Measurements from ENCODE around the gene ARAF. TPM values are rescaled to one million over a fixed set of nuclear protein-coding genes. Genes with fewer than 3 reads are reported as not detected.

Gene ARAF
- total RNA-seq, 1 experiment from 2014 or later = 60.0 TPM

DNA sequence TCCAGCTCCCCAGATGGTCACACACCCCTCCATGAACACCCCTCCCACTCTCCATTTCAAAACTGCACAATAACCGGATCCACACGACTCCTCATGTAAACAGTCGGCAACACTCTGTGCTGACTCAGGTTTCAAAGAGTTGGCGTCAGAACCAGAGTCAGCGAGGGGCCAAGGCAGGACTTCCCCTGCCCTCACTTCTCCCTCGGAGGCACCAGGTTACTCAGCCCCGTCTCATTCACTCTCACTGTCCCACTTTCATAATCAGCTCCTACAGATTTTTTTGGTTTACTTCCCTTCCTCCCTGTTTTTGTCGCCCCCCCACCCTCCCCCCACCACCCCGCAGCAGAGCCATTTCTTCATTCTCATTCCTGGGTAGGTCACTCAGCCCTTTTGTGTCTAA, 18.5 kb downstream of the ARAF start:
- ChIA-PET POLR2A (ENCODE audit: low non-redundant PET) (interaction anchor here (0.8 kb wide), 1 partner anchor 53 kb away, joined by 10 read pairs; no protein-coding TSS in a partner anchor), CTCF (no interaction called here)
- Histone ChIP-seq H3K27me3 (replicated peaks; ENCODE audit: insufficient read depth, low read depth, low read length, poor library complexity) (no peaks in the 10 kb centered on the region), H3K9me3 (ENCODE audit: low read depth, low read length, poor library complexity, severe bottlenecking) (no peaks in the 10 kb centered on the region), H3K36me3 (ENCODE audit: insufficient read depth, low read length, poor library complexity, severe bottlenecking) (no peaks in the 10 kb centered on the region), H3K27ac (ENCODE audit: low read depth, low read length, poor library complexity, severe bottlenecking) (no peak overlapping the region), H3K4me3 (ENCODE audit: low read depth, low read length, poor library complexity, severe bottlenecking) (no peak overlapping the region), H3K4me1 (ENCODE audit: insufficient read depth, low read length, poor library complexity, severe bottlenecking) (peaks cover 3% of the 10 kb centered on the region)
- no peak for TF ChIP-seq EZH2 (IDR thresholded peaks at IDR 0.05; ENCODE audit: borderline replicate concordance, low read depth, low read length, poor library complexity, severe bottlenecking)
- TF ChIP-seq, protein P1, sequence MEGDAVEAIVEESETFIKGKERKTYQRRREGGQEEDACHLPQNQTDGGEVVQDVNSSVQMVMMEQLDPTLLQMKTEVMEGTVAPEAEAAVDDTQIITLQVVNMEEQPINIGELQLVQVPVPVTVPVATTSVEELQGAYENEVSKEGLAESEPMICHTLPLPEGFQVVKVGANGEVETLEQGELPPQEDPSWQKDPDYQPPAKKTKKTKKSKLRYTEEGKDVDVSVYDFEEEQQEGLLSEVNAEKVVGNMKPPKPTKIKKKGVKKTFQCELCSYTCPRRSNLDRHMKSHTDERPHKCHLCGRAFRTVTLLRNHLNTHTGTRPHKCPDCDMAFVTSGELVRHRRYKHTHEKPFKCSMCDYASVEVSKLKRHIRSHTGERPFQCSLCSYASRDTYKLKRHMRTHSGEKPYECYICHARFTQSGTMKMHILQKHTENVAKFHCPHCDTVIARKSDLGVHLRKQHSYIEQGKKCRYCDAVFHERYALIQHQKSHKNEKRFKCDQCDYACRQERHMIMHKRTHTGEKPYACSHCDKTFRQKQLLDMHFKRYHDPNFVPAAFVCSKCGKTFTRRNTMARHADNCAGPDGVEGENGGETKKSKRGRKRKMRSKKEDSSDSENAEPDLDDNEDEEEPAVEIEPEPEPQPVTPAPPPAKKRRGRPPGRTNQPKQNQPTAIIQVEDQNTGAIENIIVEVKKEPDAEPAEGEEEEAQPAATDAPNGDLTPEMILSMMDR (conservative IDR thresholded peaks at IDR 0.05; ENCODE audit: low read depth, low read length) = no peak
- DNase-seq (ENCODE audit: low spot score) = no peak
- no TSS peak for BruUV-seq (replicated peaks)
- intact Hi-C loops (cut with micrococcal nuclease; ENCODE audit: unreplicated experiment) = no loop called here

DNA sequence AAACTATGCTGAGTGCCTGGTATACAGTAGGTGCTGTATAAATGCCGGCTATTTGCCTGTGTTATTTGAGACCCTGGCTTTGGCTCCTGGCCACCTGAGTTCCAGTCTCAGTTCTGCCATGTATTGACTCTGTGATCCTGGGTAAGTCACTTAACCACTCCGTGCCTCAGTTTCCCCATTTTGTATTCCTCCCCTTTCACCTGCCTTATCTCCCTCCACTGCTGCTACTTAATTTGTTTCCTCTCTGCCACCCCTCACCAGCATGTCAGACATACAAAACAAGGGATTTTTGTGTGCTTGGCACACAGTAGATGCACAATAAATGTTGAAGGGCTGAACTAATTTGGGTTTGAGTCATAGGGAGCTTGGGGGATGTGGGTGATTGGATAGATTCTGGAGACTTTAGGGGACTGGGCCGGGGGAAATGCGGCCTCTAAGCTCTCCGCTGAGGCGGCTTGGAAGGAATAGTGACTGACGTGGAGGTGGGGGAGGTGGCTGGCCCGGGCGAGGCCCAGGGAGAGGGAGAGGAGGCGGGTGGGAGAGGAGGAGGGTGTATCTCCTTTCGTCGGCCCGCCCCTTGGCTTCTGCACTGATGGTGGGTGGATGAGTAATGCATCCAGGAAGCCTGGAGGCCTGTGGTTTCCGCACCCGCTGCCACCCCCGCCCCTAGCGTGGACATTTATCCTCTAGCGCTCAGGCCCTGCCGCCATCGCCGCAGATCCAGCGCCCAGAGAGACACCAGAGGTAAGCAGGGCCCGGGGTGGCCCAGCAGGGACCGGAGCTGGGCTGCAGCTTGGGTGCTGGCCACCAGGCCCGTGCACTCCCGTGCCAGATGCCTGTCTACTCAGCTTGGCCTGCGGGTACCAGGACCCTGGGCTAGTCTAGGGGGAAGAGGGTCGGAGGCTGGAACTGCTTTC, 21.0 kb downstream of the ARAF start, which contains the start of gene TIMP1:
Gene TIMP1, plus strand, starts transcription at position 706 of the 917 bp plus-strand sequence. CDS start 980 bp downstream, outside the sequence.
- H3K27ac ChIP-seq (ENCODE audit: low read depth, low read length, poor library complexity, severe bottlenecking) = peak within 1 kb of the TSS; percentile 69
- TF ChIP-seq EZH2 (IDR thresholded peaks at IDR 0.05; ENCODE audit: borderline replicate concordance, low read depth, low read length, poor library complexity, severe bottlenecking) = no peak
- TF ChIP-seq, protein P1 (conservative IDR thresholded peaks at IDR 0.05; ENCODE audit: low read depth, low read length) = no peak
- intact Hi-C loops (cut with micrococcal nuclease; ENCODE audit: unreplicated experiment) = no loop called here
- DNase-seq (ENCODE audit: low spot score) = peak; percentile 95
- H3K4me1 ChIP-seq (ENCODE audit: insufficient read depth, low read length, poor library complexity, severe bottlenecking) = peaks cover 12% of the 10 kb centered on the region
- H3K36me3 ChIP-seq (ENCODE audit: insufficient read depth, low read length, poor library complexity, severe bottlenecking) = peaks cover 9% of the 10 kb centered on the region
- no peaks in the 10 kb centered on the region for H3K9me3 ChIP-seq (ENCODE audit: low read depth, low read length, poor library complexity, severe bottlenecking)
- H3K4me3 ChIP-seq (ENCODE audit: low read depth, low read length, poor library complexity, severe bottlenecking) = peak within 1 kb of the TSS; percentile 57
- BruUV-seq (replicated peaks) = no TSS peak
- CTCF ChIA-PET = interaction anchor here (0.6 to 1.0 kb wide), 2 partner anchors 62 to 68 kb away, joined by 3 to 4 read pairs; partner anchors contain the start of gene ELK1
- H3K27me3 ChIP-seq (replicated peaks; ENCODE audit: insufficient read depth, low read depth, low read length, poor library complexity) = no peaks in the 10 kb centered on the region
- POLR2A ChIA-PET (ENCODE audit: low non-redundant PET) = interaction anchor here (0.6 kb wide), 2 partner anchors 27 to 450 kb away, joined by 3 to 4 read pairs; no protein-coding TSS in a partner anchor

DNA sequence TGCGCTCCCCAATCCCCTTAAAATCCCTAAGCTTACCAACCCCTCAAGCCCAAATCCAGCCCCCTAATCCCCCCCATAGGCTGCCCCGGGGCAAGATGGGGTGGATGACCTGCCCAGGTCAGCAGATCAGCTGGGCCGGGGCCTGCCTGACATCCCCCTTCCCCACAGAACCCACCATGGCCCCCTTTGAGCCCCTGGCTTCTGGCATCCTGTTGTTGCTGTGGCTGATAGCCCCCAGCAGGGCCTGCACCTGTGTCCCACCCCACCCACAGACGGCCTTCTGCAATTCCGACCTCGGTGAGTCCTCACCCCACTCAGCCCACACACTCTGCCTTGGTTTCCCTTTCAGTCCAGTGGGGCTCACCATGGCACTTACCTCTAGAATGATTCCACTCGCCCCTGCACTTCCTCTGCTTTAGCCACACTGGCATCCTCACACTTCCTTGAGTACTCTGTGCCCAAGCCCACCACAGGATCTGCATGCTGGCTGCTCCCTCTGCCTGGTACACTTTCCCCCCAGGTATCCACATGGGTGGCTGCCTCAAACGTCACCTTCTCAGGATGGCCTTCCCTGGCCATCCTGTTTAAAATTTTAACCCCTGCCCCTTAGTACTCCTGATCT, 22.3 kb downstream of the ARAF start:
- ChIA-PET CTCF (interaction anchor here (0.6 kb wide), 1 partner anchor 992 kb away, joined by 3 read pairs; no protein-coding TSS in a partner anchor), POLR2A (ENCODE audit: low non-redundant PET) (no interaction called here)
- Histone ChIP-seq H3K4me1 (ENCODE audit: insufficient read depth, low read length, poor library complexity, severe bottlenecking) (peaks cover 12% of the 10 kb centered on the region), H3K9me3 (ENCODE audit: low read depth, low read length, poor library complexity, severe bottlenecking) (no peaks in the 10 kb centered on the region), H3K36me3 (ENCODE audit: insufficient read depth, low read length, poor library complexity, severe bottlenecking) (peaks cover 9% of the 10 kb centered on the region), H3K27me3 (replicated peaks; ENCODE audit: insufficient read depth, low read depth, low read length, poor library complexity) (no peaks in the 10 kb centered on the region), H3K4me3 (ENCODE audit: low read depth, low read length, poor library complexity, severe bottlenecking) (peak overlapping the region; percentile 57), H3K27ac (ENCODE audit: low read depth, low read length, poor library complexity, severe bottlenecking) (peak overlapping the region; percentile 69)
- BruUV-seq (replicated peaks) = no TSS peak
- TF ChIP-seq, protein P1 (conservative IDR thresholded peaks at IDR 0.05; ENCODE audit: low read depth, low read length) = no peak
- no peak for TF ChIP-seq EZH2 (IDR thresholded peaks at IDR 0.05; ENCODE audit: borderline replicate concordance, low read depth, low read length, poor library complexity, severe bottlenecking)
- intact Hi-C loops (cut with micrococcal nuclease; ENCODE audit: unreplicated experiment) = no loop called here
- no peak for DNase-seq (ENCODE audit: low spot score)
